ENCODE results near the gene GTF2H4.

DNA sequence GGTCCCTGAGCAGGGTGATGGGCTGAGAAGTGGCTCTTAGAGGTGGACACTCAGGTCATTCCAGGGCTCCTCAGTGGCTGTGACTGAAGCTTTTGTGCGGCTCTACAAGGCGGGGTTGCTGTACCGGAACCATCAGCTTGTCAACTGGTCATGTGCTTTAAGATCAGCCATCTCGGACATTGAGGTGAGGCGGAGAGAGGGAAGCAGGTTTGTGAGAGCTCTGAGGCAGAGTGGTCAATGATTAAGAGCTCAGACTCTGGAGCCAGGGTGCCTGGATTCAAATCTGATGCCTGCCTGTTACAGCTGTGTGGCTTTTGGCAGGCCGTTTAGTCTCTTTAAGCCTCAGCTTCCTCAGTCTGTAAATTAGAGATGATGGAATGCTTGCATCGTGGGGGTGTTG is 9.0 kb downstream of the GTF2H4 start:
- TF ChIP-seq, protein P1, sequence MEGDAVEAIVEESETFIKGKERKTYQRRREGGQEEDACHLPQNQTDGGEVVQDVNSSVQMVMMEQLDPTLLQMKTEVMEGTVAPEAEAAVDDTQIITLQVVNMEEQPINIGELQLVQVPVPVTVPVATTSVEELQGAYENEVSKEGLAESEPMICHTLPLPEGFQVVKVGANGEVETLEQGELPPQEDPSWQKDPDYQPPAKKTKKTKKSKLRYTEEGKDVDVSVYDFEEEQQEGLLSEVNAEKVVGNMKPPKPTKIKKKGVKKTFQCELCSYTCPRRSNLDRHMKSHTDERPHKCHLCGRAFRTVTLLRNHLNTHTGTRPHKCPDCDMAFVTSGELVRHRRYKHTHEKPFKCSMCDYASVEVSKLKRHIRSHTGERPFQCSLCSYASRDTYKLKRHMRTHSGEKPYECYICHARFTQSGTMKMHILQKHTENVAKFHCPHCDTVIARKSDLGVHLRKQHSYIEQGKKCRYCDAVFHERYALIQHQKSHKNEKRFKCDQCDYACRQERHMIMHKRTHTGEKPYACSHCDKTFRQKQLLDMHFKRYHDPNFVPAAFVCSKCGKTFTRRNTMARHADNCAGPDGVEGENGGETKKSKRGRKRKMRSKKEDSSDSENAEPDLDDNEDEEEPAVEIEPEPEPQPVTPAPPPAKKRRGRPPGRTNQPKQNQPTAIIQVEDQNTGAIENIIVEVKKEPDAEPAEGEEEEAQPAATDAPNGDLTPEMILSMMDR (IDR thresholded peaks at IDR 0.05; ENCODE audit: insufficient read depth, low read length, poor library complexity, severe bottlenecking), result no peak
- TF ChIP-seq EZH2phosphoT487 (conservative IDR thresholded peaks at IDR 0.05; ENCODE audit: low read length), result no peak

Measured in SU-DHL-6 (cell line).